Measurements from ENCODE around the gene CLCF1.

The CLCF1 gene

GRCh38 chr11:67373648-67374570 is 511 bp upstream of the CLCF1 start:
- no peak for DNase-seq

DNA sequence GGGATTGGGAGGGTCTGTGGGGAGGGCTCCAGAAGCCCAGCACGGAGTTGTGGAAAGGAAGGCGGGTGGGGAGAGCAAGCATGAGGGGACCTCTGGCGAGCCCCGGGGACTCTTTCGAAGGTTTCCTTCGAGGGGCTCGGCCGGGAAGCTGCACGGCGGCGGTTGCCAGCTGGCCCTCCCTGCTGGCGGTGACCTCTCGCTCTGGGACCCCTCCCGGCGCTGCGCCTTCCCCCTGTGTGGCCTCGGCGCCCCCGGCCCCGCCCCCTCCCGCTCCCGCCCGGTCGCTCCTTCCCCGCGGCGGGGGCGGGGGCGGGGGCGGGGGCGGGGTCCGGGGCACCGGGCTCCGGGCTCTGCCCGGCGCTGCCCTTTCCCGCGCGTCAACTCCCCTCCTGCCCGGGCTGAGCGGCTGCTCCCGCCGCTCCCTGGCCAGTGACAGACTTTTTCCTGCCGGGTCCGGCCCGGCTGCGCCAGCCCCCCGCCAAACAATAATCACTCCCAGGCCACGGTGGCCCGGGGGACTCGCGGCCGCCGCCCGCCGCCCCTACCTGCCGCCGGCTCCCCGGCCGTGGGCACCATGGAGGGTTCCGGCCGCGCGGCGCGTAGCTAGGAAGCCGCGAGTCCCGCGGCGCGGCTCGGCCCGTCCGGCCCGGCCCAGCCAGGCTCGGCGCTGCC is 941 bp downstream of the CLCF1 start:
- DNase-seq: peak in 1 of 2 experiments; percentile 23

DNA sequence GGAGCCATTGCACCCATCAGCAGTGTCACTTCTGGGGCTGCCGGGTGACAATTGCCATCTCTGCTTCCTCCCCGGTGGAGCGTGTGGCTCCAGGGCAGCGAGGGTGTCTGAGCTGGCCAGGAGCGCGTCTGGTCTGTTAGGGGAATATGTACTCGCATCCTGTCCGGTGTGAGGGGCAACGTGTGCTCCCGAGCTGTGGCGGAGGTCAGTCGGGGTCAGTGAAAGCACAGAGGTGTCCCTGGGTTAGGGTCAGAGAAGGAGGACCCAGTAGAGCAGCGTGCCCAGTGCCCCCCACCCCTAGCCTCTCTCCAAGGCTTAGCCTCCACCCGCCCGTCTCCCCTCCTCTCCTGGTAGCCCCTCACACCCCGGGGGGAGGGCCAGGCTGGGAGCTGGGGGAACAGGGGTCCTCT is 1.5 kb downstream of the CLCF1 start:
- no peak for DNase-seq

GRCh38 chr11:67371189-67371910 is 2.0 kb downstream of the CLCF1 start:
- peak; percentile 35 to 42 for DNase-seq

GRCh38 chr11:67370351-67371076 is 2.9 kb downstream of the CLCF1 start:
- no peak for DNase-seq

GRCh38 chr11:67369801-67370284 is 3.6 kb downstream of the CLCF1 start:
- DNase-seq: no peak

- no peak for DNase-seq
Observed at GRCh38 chr11:67369275-67369674, 4.1 kb downstream of the CLCF1 start.

DNA sequence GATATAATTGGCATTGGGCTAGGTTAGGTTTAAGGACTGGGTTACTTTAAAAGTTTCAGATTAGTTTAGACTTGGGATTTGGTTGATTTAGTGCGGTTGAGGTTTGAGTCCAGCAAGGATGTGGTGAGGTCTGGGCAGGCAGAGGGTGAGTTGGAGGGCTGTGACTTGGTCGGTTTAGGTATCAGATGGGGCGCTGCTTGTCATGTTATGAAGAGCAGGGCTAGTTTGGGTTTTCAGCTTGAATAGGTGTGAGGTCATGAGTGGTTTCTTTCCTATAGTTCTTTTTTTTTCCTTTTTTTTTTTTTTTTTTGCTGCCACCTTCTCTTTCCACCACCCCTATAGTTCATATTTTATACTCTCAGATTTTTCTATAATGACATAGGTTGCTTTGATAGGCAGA is 4.8 kb downstream of the CLCF1 start:
- no peak for DNase-seq

DNA sequence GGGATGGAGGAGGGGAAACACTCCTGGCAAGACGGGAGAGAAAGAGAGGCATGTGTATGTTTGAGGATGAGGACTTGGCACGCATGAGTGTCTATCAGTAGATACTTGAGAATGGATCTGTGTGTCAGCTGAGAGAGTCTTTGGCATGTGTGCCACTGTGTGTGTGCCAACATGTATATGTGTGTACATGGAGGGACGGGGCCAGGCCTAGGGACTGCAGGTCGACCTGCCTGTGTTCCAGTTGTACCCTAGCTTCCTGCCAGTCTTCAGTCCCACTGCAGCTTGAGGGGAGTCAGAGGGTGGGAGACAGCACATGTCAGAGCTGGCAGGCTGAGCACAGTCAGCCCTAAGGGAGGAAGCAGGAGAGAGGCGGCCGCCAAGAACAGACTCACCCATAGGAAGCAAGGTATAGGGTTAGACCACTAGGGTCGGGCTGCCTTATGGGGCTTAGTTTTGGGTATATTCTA is 5.6 kb downstream of the CLCF1 start:
- DNase-seq: no peak

- no peak for DNase-seq
Observed at GRCh38 chr11:67366961-67367760, 6.2 kb downstream of the CLCF1 start.

GRCh38 chr11:67366546-67366945 is 6.9 kb downstream of the CLCF1 start:
- DNase-seq: no peak

- no peak for DNase-seq
Observed at GRCh38 chr11:67365736-67366444, 7.5 kb downstream of the CLCF1 start.

GRCh38 chr11:67364783-67365722 is 8.3 kb downstream of the CLCF1 start:
- no peak for DNase-seq

- DNase-seq: no peak
Observed at GRCh38 chr11:67364169-67364568, 9.2 kb downstream of the CLCF1 start.

DNA sequence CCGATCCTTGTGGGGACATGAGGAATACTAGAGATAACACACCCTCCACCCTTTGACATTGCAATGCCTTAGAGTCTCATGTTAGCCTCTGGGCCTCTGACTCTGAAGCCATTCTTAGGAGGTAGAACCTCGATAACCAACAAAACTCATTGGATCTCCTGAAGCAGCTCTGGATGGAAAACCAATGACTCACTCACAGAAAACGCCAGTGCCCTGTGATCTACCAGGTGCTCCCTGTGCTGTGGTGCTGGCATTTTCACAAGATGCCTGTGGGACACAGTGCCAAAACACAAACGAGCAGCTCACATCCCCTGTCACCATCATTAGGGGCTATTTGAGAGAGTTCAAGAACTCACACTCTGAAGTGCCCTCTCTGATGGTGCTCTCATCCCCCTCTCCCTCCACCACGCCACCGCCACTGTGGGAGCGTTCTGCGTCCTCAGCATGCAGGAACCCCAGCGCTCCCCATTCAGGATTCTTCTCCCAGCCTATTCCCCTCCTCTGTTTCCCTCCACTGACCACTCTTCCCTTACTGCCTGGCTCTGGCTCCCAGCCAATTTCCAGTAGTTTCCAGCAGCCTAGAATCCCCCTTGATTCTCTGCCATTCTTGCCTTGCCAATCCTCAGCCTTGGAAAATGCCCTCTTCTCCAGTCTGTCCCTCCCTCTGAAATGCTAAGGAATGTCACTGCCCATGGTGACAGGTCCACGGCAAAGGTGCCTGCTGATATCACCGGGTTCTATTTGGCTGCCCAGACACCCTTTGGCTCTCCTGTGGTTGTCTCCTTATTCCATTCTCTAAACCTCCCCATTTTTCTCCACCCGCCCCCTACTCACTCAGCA is 15.3 kb downstream of the CLCF1 start:
- DNase-seq: no peak

DNA sequence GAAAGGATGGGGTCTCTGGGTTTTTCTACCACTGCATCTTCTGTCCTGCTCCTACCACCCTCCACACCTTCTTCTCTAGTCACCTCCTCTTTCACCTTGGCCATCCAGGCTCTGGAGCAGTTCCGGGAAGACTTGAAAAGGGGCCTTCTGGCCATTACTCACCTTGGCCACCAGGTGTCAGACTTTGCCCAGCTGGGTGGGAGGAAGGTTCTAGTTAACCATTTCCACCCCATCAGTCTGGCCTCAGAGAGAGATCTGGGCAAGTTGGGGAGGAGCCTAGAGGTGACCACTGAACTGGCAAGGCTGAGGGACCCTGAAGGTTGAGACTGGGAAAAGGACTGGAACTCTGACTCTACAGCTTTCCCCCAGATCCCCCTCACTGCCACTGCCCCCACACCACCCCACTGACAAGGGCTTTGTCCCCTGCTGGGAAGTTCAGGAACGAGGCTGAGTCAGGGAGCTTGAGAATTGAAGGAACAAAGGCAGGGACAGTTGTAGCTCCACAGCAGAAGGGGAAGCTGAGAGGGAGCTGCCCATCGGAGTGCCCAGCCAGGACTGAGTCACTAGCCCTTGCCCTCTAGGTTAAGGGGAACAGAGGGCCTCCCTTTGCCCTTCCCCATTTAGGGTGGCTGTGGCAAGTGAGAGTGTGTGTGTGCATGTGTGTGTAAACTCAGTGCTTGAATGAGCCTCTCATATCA is 16.4 kb downstream of the CLCF1 start:
- peak; percentile 50 to 59 for DNase-seq

DNA sequence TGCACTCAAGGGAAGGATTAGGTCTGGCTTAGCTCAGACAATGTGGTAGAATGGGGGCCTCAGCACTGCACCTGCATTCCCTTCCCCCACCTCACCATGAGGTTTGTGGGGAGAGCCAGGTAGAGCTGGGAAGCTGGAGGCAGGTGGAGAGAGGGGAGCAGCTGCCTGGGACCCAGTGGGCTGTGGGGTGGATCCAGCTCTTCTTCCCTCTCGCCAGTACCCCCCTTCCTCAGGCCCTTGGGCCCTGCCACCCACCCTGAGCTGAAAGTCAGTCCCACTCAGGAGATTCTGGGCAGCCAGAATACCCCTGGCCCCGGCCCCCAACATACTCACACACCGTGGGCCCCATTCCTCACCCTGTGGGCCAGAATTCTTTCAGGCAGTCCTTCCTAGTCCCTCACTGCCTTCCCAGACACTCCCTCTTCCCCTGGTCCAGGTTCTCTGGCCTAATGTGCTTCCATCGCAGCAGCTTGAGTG is 17.0 kb downstream of the CLCF1 start:
- DNase-seq: no peak

DNA sequence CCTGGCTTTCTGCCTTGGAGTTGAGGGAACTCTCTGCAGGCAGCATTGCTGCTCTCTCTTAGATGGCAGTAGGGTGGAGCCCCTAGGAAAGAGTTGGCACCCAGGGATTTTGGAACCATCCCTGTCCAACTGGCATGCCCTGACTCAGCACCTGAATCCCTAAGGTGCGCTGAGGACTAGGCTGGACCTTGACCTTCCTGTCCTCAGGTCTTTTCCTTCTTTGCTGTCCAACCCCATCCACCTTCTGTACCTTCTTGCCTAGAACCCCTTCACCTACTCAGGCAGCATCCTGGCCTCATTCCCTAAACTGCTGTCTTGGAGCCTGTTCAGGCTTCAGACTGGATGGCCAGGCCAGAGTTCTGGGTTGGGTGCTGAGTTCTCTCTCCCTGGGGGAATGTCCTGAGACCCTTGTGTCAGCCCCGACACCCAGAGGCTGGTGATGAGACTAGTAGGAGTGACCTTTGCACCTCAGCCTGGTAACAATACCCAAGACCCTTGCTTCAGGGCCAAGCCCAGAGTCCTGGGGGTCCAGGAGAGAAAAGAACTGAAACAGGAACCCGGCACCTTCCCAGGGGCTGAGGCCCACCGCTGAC is 17.5 kb downstream of the CLCF1 start:
- no peak for DNase-seq

All from NCI-H1930 (cell line).